Measurements from ENCODE around the gene SURF4. TPM values are rescaled to one million over a fixed set of nuclear protein-coding genes. Genes with fewer than 3 reads are reported as not detected.

SURF4 gene
- 474 and 583 TPM in 2 replicates for total RNA-seq

DNA sequence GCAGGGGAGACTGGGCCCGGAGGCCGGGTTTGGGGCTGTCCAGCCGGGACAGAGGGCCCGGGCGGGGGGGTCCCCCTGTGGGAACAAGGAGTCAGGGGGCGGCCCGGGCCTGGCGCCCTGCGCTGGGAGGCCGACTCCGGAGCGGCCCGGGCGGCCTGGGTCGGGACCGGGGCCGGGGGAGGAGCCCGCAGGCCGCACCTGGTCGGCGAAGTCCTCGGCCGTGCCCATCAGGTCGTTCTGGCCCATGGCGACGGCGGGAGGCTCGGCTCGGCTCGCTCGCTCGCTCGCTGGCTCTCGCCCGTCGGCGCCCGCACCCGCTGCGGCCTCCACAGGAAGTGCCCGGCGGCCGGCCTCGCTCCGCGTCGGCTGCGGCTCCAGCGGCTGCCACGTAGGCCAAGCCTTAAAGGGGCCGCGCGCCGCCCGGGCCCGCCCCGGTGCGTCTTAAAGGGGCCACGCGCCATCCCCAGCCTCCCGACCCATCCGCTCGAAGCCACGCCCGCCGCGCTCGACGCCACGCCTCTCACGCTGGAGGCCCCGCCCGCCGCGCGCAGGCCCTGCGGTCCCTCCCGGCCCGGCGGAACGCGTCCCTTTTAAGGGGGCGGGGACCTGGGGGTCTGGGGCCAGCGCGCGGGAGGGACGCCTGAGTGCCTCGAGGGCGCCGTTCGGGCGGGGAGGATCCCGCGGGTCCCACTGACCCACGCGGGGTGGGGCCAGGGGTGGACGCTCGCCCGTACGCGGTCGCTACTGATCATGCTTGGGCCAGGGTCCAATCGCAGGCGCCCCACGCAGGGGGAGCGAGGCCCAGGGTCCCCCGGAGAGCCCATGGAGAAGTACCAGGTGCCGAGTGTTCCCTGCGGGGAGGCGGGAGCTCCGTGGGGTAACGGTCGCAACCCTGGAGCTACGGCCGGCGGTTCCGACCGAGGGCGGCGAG lies at the start of gene SURF4, which contains the start of gene STKLD1:
Gene SURF4 (minus strand): TSS at position 337 of the 931 bp plus-strand sequence. CDS start 91 bp downstream, at position 246.
Gene STKLD1 (plus strand): TSS at position 643 of the 931 bp plus-strand sequence. CDS start 108 bp downstream, at position 751.

DNA sequence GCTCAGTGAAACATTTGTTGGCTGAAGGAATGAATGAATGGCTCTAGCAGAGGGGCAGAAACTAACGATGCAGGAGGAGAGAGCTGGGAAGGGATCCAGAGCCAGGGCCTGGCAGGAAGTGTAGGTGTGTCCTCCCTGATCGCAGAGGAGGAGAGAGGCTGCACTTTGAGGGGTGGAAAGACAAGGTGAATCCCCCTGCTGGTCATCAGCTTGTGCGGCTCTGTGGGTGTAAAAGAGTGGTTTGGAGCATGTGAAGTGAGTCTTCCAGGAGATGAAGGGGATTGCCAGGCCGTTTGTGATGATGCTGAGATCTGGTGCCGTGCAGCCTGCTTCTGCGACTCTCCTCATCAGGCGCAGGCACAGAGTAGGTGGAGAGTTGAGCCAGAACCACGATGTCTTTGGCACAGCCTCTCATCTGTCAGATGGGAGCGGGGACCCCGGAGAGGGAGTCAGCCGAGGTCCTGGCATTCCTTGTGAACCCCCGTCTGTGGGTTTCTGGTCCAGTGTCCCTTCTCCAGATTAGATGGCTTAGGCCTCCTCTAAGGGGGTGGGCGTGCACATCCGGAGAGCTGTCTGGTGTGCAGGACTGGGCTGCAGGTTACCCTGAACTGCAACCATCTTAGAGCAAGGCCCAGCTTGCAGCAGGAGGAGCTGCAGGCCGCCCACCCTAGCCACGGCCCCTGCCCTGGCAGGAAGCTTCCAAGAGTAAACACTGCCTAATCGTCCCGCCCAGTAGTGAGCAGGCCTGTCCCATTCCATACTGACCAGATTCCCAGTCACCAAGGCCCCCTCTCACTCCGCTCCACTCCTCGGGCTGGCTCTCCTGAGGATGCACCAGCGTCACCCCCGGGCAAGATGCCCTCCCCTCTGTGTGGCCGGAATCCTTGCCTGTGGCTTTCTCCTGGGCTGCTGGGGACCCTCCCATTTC lies 46.0 kb upstream of the SURF4 start, which contains the start of gene ADAMTS13:
Gene ADAMTS13 (plus strand): TSS at position 753 of the 928 bp plus-strand sequence. CDS start 77 bp downstream, at position 830.

DNA sequence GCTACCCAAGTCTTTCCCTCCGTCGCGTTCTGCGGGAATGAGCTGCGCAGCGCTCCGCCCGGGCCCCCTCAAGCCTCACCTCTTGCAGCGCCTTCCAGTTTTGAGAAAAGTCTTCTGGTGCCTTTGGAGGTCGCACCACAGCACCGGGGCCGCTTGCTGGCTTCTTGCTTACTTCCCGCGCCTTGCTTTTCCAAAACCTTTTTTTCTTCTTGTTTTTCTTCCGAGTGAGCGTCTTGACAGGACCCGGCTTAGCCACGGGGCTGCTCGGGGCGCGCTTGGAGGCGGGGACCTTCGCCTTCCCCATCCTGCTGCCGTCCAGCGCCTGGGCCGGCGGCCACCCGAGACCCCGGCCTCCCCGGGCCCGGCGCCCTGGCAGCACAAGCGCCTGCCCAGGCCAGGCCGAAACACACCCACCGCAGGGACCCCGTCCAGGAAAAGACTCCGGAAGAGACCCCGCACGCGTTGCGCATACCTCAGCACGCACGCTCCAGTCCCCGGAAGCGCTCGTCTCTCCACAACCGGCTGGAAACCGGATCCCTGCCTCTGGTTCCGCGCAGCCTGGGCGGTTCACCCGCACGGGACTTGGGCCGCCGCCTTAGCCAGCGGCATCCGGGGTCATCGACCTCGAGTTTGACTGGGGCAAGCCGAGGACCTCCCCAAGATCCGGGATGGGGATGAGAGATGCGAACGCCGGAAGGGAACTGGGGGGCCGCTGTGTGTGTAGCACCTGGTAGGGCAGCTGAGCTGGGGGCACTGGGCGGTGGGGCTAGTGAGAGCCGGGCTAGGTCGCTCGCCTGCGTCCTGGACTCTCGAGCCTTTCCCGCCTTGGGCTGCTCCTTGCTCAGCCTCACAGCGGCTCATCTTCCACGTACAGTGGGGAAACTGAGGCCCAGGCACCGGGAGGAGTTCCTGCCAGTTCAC lies 41.9 kb upstream of the SURF4 start, which contains the start of gene REXO4:
Gene REXO4 (minus strand): TSS at position 470 of the 921 bp plus-strand sequence. CDS start 166 bp downstream, at position 304.

GRCh38 chr9:133356391-133357091 lies 19.3 kb downstream of the SURF4 start, which contains the start of the genes SURF1 and SURF2:
SURF1 (minus strand) TSS chr9:133356487; CDS start chr9:133356453, 34 bp downstream.
SURF2 (plus strand) TSS chr9:133356550; CDS start chr9:133356593, 43 bp downstream.

GRCh38 chr9:133347985-133348717 lies 27.7 kb downstream of the SURF4 start, which contains the start of the genes MED22 and RPL7A:
MED22 (minus strand) TSS chr9:133348131; CDS start chr9:133346662, 1,469 bp downstream.
RPL7A (plus strand) TSS chr9:133348218; CDS start chr9:133348244, 26 bp downstream.

GRCh38 chr9:133335924-133336811 lies 39.7 kb downstream of the SURF4 start, which contains the start of gene SURF6:
SURF6 (minus strand) TSS chr9:133336188; CDS start chr9:133336132, 56 bp downstream.

Other genes starting within 250 kb of the SURF4 start
- gene GBGT1, start 212.1 kb downstream of the SURF4 start, total RNA-seq: 6.8 and 7.8 TPM in 2 replicates
- not detected in 2 replicates for gene OBP2B, start 166.8 kb downstream of the SURF4 start, total RNA-seq
- not detected in 2 replicates for gene ABO, start 100.9 kb downstream of the SURF4 start, total RNA-seq
- gene SURF6, start 39.9 kb downstream of the SURF4 start, total RNA-seq: 7.4 and 11.6 TPM in 2 replicates
- gene MED22, start 27.9 kb downstream of the SURF4 start, total RNA-seq: 7.7 and 9.5 TPM in 2 replicates
- gene RPL7A, start 27.8 kb downstream of the SURF4 start, total RNA-seq: 2,732 and 3,145 TPM in 2 replicates
- 35.4 and 45.7 TPM in 2 replicates for gene SURF1, start 19.6 kb downstream of the SURF4 start, total RNA-seq
- gene SURF2, start 19.5 kb downstream of the SURF4 start, total RNA-seq: 9.8 and 11.6 TPM in 2 replicates
- 0.55 and 0.57 TPM in 2 replicates for gene STKLD1, start 306 bp upstream of the SURF4 start, total RNA-seq
- gene REXO4, start 42.0 kb upstream of the SURF4 start, total RNA-seq: 14.5 and 16.3 TPM in 2 replicates
- gene ADAMTS13, start 46.3 kb upstream of the SURF4 start, total RNA-seq: 1.00 and 2.2 TPM in 2 replicates
- gene CACFD1, start 83.9 kb upstream of the SURF4 start, total RNA-seq: 6.5 and 8.4 TPM in 2 replicates
- 12.9 and 14.1 TPM in 2 replicates for gene SLC2A6, start 103.0 kb upstream of the SURF4 start, total RNA-seq
- gene MYMK, start 148.9 kb upstream of the SURF4 start, total RNA-seq: not detected in 2 replicates
- 2.3 TPM in 2 replicates for gene ADAMTSL2, start 158.6 kb upstream of the SURF4 start, total RNA-seq
- 0.18 and 0.28 TPM in 2 replicates for gene FAM163B, start 233.3 kb upstream of the SURF4 start, total RNA-seq